WTC11 (cell line): ENCODE data around the gene TTYH1. TPM values are rescaled to one million over a fixed set of nuclear protein-coding genes. Genes with fewer than 3 reads are reported as not detected.
"Not testable (repeated sequence)": the region's sequence is repeated elsewhere in the genome, so short reads cannot be mapped to it uniquely, and the experiment has no call there.

ENCODE experiments used
- ATAC-seq: fragments of 200-7000 bp; cut with Tn5 transposase; 2 replicates; pipeline ENCODE4 v1.10.0; 2021; ENCODE audit warnings: mild to moderate bottlenecking, moderate library complexity
- CTCF ChIA-PET: fragments of 300-600 bp; sonication (Branson Sonifier 250); formaldehyde crosslinking; loops from one replicate; lab custom pipeline; 2021; ENCODE audit warnings: antibody characterized with exemption; lab: Charles Lee
- POLR2A ChIA-PET: fragments of 350-600 bp; sonication (Branson Sonifier 250); formaldehyde crosslinking; loops from one replicate; lab custom pipeline; 2021; ENCODE audit warnings: antibody characterized with exemption; lab: Charles Lee
- DNase-seq: peaks from one replicate; pipeline ENCODE4 v3.0.0; 2021; ENCODE audit warnings: low spot score
- H3K27ac Mint-ChIP-seq: 2 replicates; pipeline ENCODE4 v1.8.0; 2021; ENCODE audit warnings: mixed read lengths
- H3K27me3 Mint-ChIP-seq: 2 replicates; pipeline ENCODE4 v1.8.0; 2021; ENCODE audit warnings: low read depth, mild to moderate bottlenecking, moderate library complexity, mixed read lengths
- H3K36me3 Mint-ChIP-seq: 2 replicates; pipeline ENCODE4 v1.8.0; 2021; ENCODE audit warnings: mixed read lengths
- H3K4me1 Mint-ChIP-seq: 2 replicates; pipeline ENCODE4 v1.8.0; 2022; ENCODE audit warnings: mixed read lengths
- H3K4me3 Mint-ChIP-seq: 2 replicates; pipeline ENCODE4 v1.8.0; 2021; ENCODE audit warnings: mild to moderate bottlenecking, moderate library complexity, mixed read lengths
- H3K9me3 Mint-ChIP-seq: 2 replicates; pipeline ENCODE4 v1.8.0; 2021; ENCODE audit warnings: mixed read lengths
- AR ChIP-seq: fragments of 250-450 bp; sonication (Bioruptor Pico); IDR thresholded peaks from 2 replicates; pipeline ENCODE4 v1.9.0; 2021; ENCODE audit warnings: mild to moderate bottlenecking
- CREB1 ChIP-seq: sonication (generic); formaldehyde crosslinking; IDR thresholded peaks from 2 replicates; pipeline ENCODE4 v1.8.0; 2023; ENCODE audit warnings: mild to moderate bottlenecking, missing genetic modification reagents
- CTCF ChIP-seq: fragments of 200-600 bp; IDR thresholded peaks from 2 replicates; pipeline ENCODE4 v1.8.0; 2022; ENCODE audit warnings: antibody characterized with exemption
- E2F5 ChIP-seq: sonication (generic); formaldehyde crosslinking; IDR thresholded peaks from 2 replicates; pipeline ENCODE4 v1.8.1; 2022; ENCODE audit warnings: mild to moderate bottlenecking, moderate library complexity, missing genetic modification reagents
- EMX1 ChIP-seq: fragments of 250-450 bp; sonication (Bioruptor Pico); IDR thresholded peaks from 2 replicates; pipeline ENCODE4 v1.8.0; 2021; ENCODE audit warnings: mild to moderate bottlenecking
- ETV6 ChIP-seq: sonication (generic); formaldehyde crosslinking; IDR thresholded peaks from 2 replicates; pipeline ENCODE4 v1.8.1; 2022; ENCODE audit warnings: mild to moderate bottlenecking, missing genetic modification reagents
- FOXP4 ChIP-seq: sonication (generic); formaldehyde crosslinking; IDR thresholded peaks from 2 replicates; pipeline ENCODE4 v1.8.0; 2022; ENCODE audit warnings: mild to moderate bottlenecking, missing genetic modification reagents
- GRHL2 ChIP-seq: fragments of 250-450 bp; sonication (Bioruptor Pico); IDR thresholded peaks from 2 replicates; pipeline ENCODE4 v1.8.0; 2022; ENCODE audit warnings: mild to moderate bottlenecking, moderate library complexity; ENCODE audit not compliant: insufficient replicate concordance, severe bottlenecking
- MXD4 ChIP-seq: fragments of 250-450 bp; sonication (Bioruptor Pico); IDR thresholded peaks from 2 replicates; pipeline ENCODE4 v1.8.0; 2021; ENCODE audit warnings: mild to moderate bottlenecking, moderate library complexity, borderline replicate concordance
- PRDM15 ChIP-seq: sonication (generic); formaldehyde crosslinking; IDR thresholded peaks from 2 replicates; pipeline ENCODE4 v1.8.0; 2022; ENCODE audit warnings: missing genetic modification reagents
- SP1 ChIP-seq: sonication (generic); formaldehyde crosslinking; conservative IDR thresholded peaks from 2 replicates; pipeline ENCODE4 v1.8.1; 2022; ENCODE audit warnings: missing genetic modification reagents
- TP53 ChIP-seq: sonication (generic); formaldehyde crosslinking; IDR thresholded peaks from 2 replicates; pipeline ENCODE4 v1.8.1; 2023; ENCODE audit warnings: mild to moderate bottlenecking, missing genetic modification reagents
- ZNF138 ChIP-seq: sonication (generic); formaldehyde crosslinking; conservative IDR thresholded peaks from 2 replicates; pipeline ENCODE4 v1.8.1; 2022; ENCODE audit warnings: mild to moderate bottlenecking, moderate library complexity, missing genetic modification reagents
- ZNF317 ChIP-seq: sonication (generic); formaldehyde crosslinking; IDR thresholded peaks from 2 replicates; pipeline ENCODE4 v1.8.1; 2023; ENCODE audit warnings: low read depth, mild to moderate bottlenecking, moderate library complexity, missing genetic modification reagents, borderline replicate concordance
- ZNF416 ChIP-seq: fragments of 250-450 bp; sonication (Bioruptor Pico); IDR thresholded peaks from 2 replicates; pipeline ENCODE4 v1.9.0; 2021; ENCODE audit warnings: mild to moderate bottlenecking, inconsistent platforms
- ZSCAN18 ChIP-seq: fragments of 250-450 bp; sonication (Bioruptor Pico); IDR thresholded peaks from 2 replicates; pipeline ENCODE4 v2.1.2; 2022; ENCODE audit warnings: mild to moderate bottlenecking, moderate library complexity
- total RNA-seq: library from RNA; stranded (reverse); gene quantifications from 3 replicates; pipeline ENCODE4 v1.2.3, GENCODE V29; 2021

The TTYH1 gene
- total RNA-seq, 1 experiment from 2014 or later, result 37.1 TPM

- TF ChIP-seq PRDM15 (CRISPR knock-in tag), result no peak
- TF ChIP-seq, all 79 proteins: peak for 0
Measured at GRCh38 chr19:54379187-54379678, 36.0 kb upstream of the TTYH1 start (continued).

- TF ChIP-seq ZNF138 (CRISPR knock-in tag) (no peak), SP1 (CRISPR knock-in tag) (no peak), FOXP4 (CRISPR knock-in tag) (no peak), TP53 (CRISPR knock-in tag) (no peak), ETV6 (no peak), E2F5 (CRISPR knock-in tag) (no peak), CTCF (no peak), CREB1 (no peak), ZSCAN18 (no peak)
- Mint-ChIP-seq H3K27ac (no peak overlapping the region), H3K27me3 (peaks cover 29% of the 10 kb centered on the region), H3K9me3 (peaks cover 13% of the 10 kb centered on the region), H3K4me3 (no peak overlapping the region), H3K36me3 (no peaks in the 10 kb centered on the region), H3K4me1 (no peaks in the 10 kb centered on the region)
- no peak for DNase-seq
- ChIA-PET CTCF (no interaction called here), POLR2A (no interaction called here)
- no peak for ATAC-seq
Measured at GRCh38 chr19:54380897-54381296, 34.4 kb upstream of the TTYH1 start.

- not testable (repeated sequence) for DNase-seq, ATAC-seq, H3K27ac Mint-ChIP-seq, H3K36me3 Mint-ChIP-seq, H3K4me3 Mint-ChIP-seq, H3K4me1 Mint-ChIP-seq
- ChIA-PET POLR2A (interaction anchor here (0.6 to 0.7 kb wide), 2 partner anchors 440 to 1202 kb away, joined by 3 to 5 read pairs; no protein-coding TSS in a partner anchor), CTCF (interaction anchor here (0.7 to 1.0 kb wide), 2 partner anchors 10 to 84 kb away, joined by 4 read pairs; no protein-coding TSS in a partner anchor)
- Mint-ChIP-seq H3K9me3 (peaks cover 12% of the 10 kb centered on the region), H3K27me3 (peaks cover 29% of the 10 kb centered on the region)
Measured at GRCh38 chr19:54382041-54382440, 33.2 kb upstream of the TTYH1 start.

- DNase-seq (no peak), ATAC-seq (no peak)
- Mint-ChIP-seq H3K4me3 (no peak overlapping the region), H3K9me3 (peaks cover 12% of the 10 kb centered on the region), H3K27me3 (peaks cover 37% of the 10 kb centered on the region), H3K4me1 (peaks cover 4% of the 10 kb centered on the region), H3K36me3 (no peaks in the 10 kb centered on the region), H3K27ac (no peak overlapping the region)
- ChIA-PET CTCF (no interaction called here), POLR2A (no interaction called here)
- no peak for TF ChIP-seq ZNF416 (CRISPR knock-in tag)
- no peak for TF ChIP-seq MXD4 (CRISPR knock-in tag)
- no peak for TF ChIP-seq AR (CRISPR knock-in tag)
- TF ChIP-seq EMX1, result no peak
- TF ChIP-seq GRHL2, result no peak
- no peak for TF ChIP-seq ZNF317
Measured at GRCh38 chr19:54383330-54383729, 31.9 kb upstream of the TTYH1 start.
